Measurements from ENCODE around the gene STPG3.

The STPG3 gene

GRCh38 chr9:137221506-137222111 lies 29.5 kb upstream of the STPG3 start:
- DNase-seq (ENCODE audit: low read depth in 2 of 3, low spot score in 1 of 3) = no peak

- DNase-seq (ENCODE audit: low read depth in 2 of 3, low spot score in 1 of 3) = no peak
These were observed 28.7 kb upstream of the STPG3 start, which contains the start of gene RNF208 for GRCh38 chr9:137222190-137223077. RNF208 (minus strand) TSS chr9:137222240; CDS start chr9:137221212, 1,028 bp downstream.

GRCh38 chr9:137223078-137223970 lies 27.8 kb upstream of the STPG3 start:
- peak; percentile 97 to 99 (median 97) for DNase-seq (ENCODE audit: low read depth in 2 of 3, low spot score in 1 of 3)

GRCh38 chr9:137224830-137225694 lies 26.0 kb upstream of the STPG3 start, which contains the start of gene CYSRT1:
CYSRT1 (plus strand) TSS chr9:137225174; CDS start chr9:137225622, 448 bp downstream.
- DNase-seq (ENCODE audit: low read depth in 2 of 3, low spot score in 1 of 3) = no peak

- DNase-seq (ENCODE audit: low read depth in 2 of 3, low spot score in 1 of 3) = no peak
These were observed 25.3 kb upstream of the STPG3 start for GRCh38 chr9:137225699-137226331.

- no peak for DNase-seq (ENCODE audit: low read depth in 2 of 3, low spot score in 1 of 3)
These were observed 24.6 kb upstream of the STPG3 start for GRCh38 chr9:137226338-137227053.

GRCh38 chr9:137227054-137227852 lies 23.8 kb upstream of the STPG3 start, which contains the start of gene RNF224:
RNF224 (plus strand) TSS chr9:137227502; CDS start chr9:137228336, 834 bp downstream.
- peak; percentile 71 to 84 (median 75) for DNase-seq (ENCODE audit: low read depth in 2 of 3, low spot score in 1 of 3)

GRCh38 chr9:137227853-137228505 lies 23.1 kb upstream of the STPG3 start:
- no peak for DNase-seq (ENCODE audit: low read depth in 2 of 3, low spot score in 1 of 3)

- no peak for DNase-seq (ENCODE audit: low read depth in 2 of 3, low spot score in 1 of 3)
These were observed 22.5 kb upstream of the STPG3 start for GRCh38 chr9:137228506-137228967.

GRCh38 chr9:137228968-137229896 lies 21.9 kb upstream of the STPG3 start:
- DNase-seq (ENCODE audit: low read depth in 2 of 3, low spot score in 1 of 3) = no peak

GRCh38 chr9:137229903-137230704 lies 21.0 kb upstream of the STPG3 start:
- no peak for DNase-seq (ENCODE audit: low read depth in 2 of 3, low spot score in 1 of 3)

- DNase-seq (ENCODE audit: low read depth in 2 of 3, low spot score in 1 of 3) = no peak
These were observed 20.2 kb upstream of the STPG3 start, which contains the start of gene SLC34A3 for GRCh38 chr9:137230705-137231371. SLC34A3 (plus strand) TSS chr9:137230901; CDS start chr9:137231703, 802 bp downstream.

- no peak for DNase-seq (ENCODE audit: low read depth in 2 of 3, low spot score in 1 of 3)
These were observed 19.6 kb upstream of the STPG3 start for GRCh38 chr9:137231372-137232039.

- DNase-seq (ENCODE audit: low read depth in 2 of 3, low spot score in 1 of 3) = no peak
These were observed 19.0 kb upstream of the STPG3 start for GRCh38 chr9:137232101-137232500.
